Testis (tissue), 2 donors: ENCODE measurements around the gene DPH3.

ENCODE experiments used
- CTCF ChIP-seq, 3 experiments: fragments of 450-650 bp in 2 of 3; fragments of 200-600 bp in 1 of 3; sonication (generic) in 1 of 3; IDR thresholded peaks; one replicate each; pipeline ENCODE4 v1.5.1; 2016 to 2019; ENCODE audit warnings: antibody characterized with exemption in 3 of 3, mild to moderate bottlenecking in 2 of 3, moderate library complexity in 1 of 3
- POLR2A ChIP-seq: fragments of 450-650 bp; IDR thresholded peaks from one replicate; pipeline ENCODE4 v1.6.1; 2017; ENCODE audit warnings: antibody characterized with exemption, mild to moderate bottlenecking, moderate library complexity

GRCh38 chr3:16239086-16239770 lies 25.5 kb downstream of the DPH3 start:
- TF ChIP-seq POLR2A, result no peak
- no peak for TF ChIP-seq CTCF (IDR thresholded peaks at IDR 0.05)
